Sigmoid colon (tissue), 3 donors: ENCODE measurements around the gene PDE9A.

Source experiments
- POLR2A ChIP-seq, 2 donors: fragments of 450-650 bp; IDR thresholded peaks; one replicate each; pipeline ENCODE4 v1.6.1; 2016; ENCODE audit warnings: antibody characterized with exemption in 2 of 2, mild to moderate bottlenecking in 2 of 2, moderate library complexity in 2 of 2
- TF ChIP-seq, protein P1 (sequence below), 4 experiments: fragments of 450-650 bp in 3 of 4; fragments of 200-600 bp in 1 of 4; IDR thresholded peaks; one replicate each; pipeline ENCODE4 v1.5.1; 2016 to 2019; ENCODE audit warnings: antibody characterized with exemption in 4 of 4, mild to moderate bottlenecking in 3 of 4, moderate library complexity in 2 of 4

GRCh38 chr21:42757422-42757821 is 104.0 kb downstream of the PDE9A start:
- TF ChIP-seq, protein P1, sequence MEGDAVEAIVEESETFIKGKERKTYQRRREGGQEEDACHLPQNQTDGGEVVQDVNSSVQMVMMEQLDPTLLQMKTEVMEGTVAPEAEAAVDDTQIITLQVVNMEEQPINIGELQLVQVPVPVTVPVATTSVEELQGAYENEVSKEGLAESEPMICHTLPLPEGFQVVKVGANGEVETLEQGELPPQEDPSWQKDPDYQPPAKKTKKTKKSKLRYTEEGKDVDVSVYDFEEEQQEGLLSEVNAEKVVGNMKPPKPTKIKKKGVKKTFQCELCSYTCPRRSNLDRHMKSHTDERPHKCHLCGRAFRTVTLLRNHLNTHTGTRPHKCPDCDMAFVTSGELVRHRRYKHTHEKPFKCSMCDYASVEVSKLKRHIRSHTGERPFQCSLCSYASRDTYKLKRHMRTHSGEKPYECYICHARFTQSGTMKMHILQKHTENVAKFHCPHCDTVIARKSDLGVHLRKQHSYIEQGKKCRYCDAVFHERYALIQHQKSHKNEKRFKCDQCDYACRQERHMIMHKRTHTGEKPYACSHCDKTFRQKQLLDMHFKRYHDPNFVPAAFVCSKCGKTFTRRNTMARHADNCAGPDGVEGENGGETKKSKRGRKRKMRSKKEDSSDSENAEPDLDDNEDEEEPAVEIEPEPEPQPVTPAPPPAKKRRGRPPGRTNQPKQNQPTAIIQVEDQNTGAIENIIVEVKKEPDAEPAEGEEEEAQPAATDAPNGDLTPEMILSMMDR (IDR thresholded peaks at IDR 0.05), result no peak
- TF ChIP-seq POLR2A (IDR thresholded peaks at IDR 0.05), result no peak
